ENCODE results near the gene ELK4.

GRCh38 chr1:205629751-205630150 is 2.1 kb downstream of the ELK4 start:
- TF ChIP-seq REST (IDR thresholded peaks at IDR 0.05; ENCODE audit: unreplicated experiment) (no peak), CTCF (conservative IDR thresholded peaks at IDR 0.05; ENCODE audit: low read depth in 2 of 2) (no peak), JUNB (IDR thresholded peaks at IDR 0.05; ENCODE audit: unreplicated experiment) (no peak), POLR2AphosphoS5 (IDR thresholded peaks at IDR 0.05; ENCODE audit: low read depth) (no peak), NANOG (IDR thresholded peaks at IDR 0.05; ENCODE audit: borderline replicate concordance) (no peak), CREB1 (CRISPR knock-in tag; IDR thresholded peaks at IDR 0.05; ENCODE audit: low read depth) (no peak), ZNF114 (CRISPR knock-in tag; IDR thresholded peaks at IDR 0.05) (no peak), EZH2 (IDR thresholded peaks at IDR 0.05; ENCODE audit: low read depth, unreplicated experiment) (no peak), EZH2phosphoT487 (IDR thresholded peaks at IDR 0.05; ENCODE audit: unreplicated experiment) (no peak), ETS1 (IDR thresholded peaks at IDR 0.05) (no peak)

Data from GM23338 (cell line).